ENCODE measurements around the gene ANO1.

DNA sequence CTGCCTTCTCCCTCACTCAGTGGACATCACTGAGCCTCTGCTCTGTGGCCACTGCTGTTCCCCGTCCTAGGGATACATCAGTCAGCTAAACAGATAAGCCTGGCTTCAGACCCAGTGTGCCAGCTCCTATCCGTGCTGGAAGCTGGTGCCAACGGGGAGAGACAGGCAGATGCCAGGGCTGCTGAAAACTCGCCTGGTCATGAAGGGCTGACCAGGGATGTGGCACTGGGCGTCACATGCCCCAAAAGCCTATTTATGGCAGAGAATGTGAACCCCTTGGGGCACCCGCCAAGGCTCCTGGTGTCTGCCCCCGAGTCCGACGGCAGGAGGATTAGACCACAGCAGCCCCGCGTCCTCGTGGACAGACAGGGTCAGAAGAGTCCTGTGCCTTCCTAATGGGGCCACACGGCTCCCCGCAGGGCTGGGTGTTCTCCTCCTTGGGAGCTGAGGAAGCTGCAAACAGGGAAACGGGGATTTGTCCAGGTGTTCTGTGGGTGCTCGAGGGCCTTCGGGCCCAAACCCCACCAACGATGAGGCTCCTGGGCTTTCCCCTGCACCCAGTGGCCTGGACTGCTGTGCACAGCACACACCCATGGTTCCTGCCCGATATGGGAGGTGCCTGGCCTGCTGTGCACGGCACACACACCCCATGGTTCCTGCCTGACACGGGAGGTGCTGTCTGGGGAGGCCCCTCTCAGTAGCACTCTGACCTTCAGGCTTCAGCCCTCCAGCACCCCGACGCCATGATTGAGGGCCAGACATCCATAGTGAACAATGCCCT, 19.9 kb downstream of the ANO1 start:
- TF ChIP-seq POLR2A (IDR thresholded peaks at IDR 0.05) = no peak
- TF ChIP-seq CTCF (IDR thresholded peaks at IDR 0.05) = no peak
